ENCODE results near the gene SH3D19. TPM values are rescaled to one million over a fixed set of nuclear protein-coding genes. Genes with fewer than 3 reads are reported as not detected.
"Not testable (repeated sequence)": the region's sequence is repeated elsewhere in the genome, so short reads cannot be mapped to it uniquely, and the experiment has no call there.

Gene SH3D19
- total RNA-seq, 2 experiments from 2014 or later, result not detected

GRCh38 chr4:151167561-151167960 lies 157.8 kb downstream of the SH3D19 start:
- ChIA-PET POLR2A (no interaction called here), CTCF (no interaction called here)

- ChIA-PET CTCF (no interaction called here), POLR2A (no interaction called here)
Measured at GRCh38 chr4:151166636-151167035, 158.8 kb downstream of the SH3D19 start.

DNA sequence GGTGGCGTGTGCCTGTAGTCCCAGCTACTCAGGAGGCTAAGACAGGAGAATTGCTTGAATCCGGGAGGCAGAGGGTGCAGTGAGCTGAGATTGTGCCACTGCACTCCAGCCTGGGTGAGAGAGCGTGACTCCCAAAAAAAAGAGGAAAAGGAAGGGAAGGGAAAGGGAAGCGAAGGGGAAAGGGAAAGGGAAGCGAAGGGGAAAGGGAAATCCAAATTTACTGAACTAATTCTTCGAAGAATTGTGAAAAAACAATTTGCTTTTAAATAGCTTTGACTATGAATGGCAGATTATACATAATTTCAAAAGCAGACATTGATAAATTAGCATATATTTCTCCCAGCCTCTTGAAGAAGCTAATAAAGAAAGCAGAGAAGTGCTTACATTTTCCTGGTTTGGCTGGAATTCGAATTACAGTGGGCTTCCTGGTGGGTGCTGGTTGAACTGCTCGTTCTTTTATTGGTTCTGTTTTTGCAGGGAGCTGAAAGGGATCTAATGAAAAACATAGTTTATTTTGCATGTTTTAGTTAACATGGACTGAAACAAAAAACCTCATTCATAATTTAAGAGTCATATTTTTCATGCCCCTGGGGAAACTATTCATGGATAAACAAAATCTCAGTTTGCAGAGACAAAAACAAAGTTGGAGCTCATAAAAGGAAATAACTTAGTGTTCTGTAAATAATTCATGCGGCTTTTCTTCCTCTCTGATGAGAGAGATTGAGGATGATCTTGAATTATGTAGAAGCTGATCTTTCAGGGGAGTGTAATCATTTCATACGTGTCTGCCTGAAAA lies 160.0 kb downstream of the SH3D19 start:
- ChIA-PET CTCF (no interaction called here), POLR2A (interaction anchor here (0.7 kb wide), 1 partner anchor 354 kb away, joined by 3 read pairs; no protein-coding TSS in a partner anchor)

DNA sequence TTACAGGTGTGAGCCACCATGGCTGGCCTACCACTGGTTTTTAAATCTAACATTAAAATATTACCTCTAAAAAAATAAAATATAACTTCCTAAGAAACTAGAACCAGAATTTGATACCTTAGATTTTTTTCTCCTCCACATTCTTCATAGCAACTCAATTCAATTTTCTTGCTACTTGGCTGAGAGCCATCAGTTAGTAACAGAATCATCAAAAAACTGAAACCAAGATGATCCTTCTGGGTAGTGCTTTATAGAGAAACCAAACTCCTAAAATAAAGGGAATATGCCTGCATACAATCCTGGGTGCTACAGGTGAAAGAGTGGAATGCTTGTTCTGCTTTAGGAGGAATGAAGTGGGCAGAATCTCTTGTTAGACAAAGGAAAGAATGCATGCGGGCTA lies 161.6 kb downstream of the SH3D19 start:
- ChIA-PET CTCF (no interaction called here), POLR2A (no interaction called here)

- CTCF ChIA-PET, result no interaction called here
- POLR2A ChIA-PET, result no interaction called here
Measured at GRCh38 chr4:151158979-151159378, 166.4 kb downstream of the SH3D19 start.

GRCh38 chr4:151157543-151157942 lies 167.9 kb downstream of the SH3D19 start:
- CTCF ChIA-PET, result no interaction called here
- POLR2A ChIA-PET, result no interaction called here

GRCh38 chr4:151153585-151153984 lies 171.8 kb downstream of the SH3D19 start:
- ChIA-PET POLR2A (no interaction called here), CTCF (no interaction called here)

DNA sequence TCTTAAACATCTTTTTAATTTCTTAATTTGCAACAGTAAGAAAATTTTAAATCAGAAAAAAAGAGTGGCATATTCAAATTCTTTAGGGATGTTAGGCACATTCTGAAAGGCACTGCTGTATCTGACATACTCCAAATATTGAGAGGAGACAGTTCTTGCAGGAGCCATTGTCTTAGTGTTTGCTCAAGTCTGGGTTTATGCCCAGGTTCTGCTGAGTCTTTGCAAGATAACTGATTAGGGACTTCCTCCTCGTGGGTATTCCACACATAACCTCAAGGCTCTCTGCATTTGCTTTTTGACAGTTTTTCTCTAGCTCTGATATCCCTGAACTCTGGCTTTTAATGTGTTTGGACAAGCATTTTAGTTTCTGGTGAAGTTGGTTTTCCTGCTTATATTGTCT lies 173.4 kb downstream of the SH3D19 start:
- ChIA-PET POLR2A (no interaction called here), CTCF (interaction anchor here (0.7 kb wide), 1 partner anchor 12 kb away, joined by 3 read pairs; no protein-coding TSS in a partner anchor)

GRCh38 chr4:151150821-151151580 lies 174.4 kb downstream of the SH3D19 start:
- ChIA-PET POLR2A (no interaction called here), CTCF (no interaction called here)

DNA sequence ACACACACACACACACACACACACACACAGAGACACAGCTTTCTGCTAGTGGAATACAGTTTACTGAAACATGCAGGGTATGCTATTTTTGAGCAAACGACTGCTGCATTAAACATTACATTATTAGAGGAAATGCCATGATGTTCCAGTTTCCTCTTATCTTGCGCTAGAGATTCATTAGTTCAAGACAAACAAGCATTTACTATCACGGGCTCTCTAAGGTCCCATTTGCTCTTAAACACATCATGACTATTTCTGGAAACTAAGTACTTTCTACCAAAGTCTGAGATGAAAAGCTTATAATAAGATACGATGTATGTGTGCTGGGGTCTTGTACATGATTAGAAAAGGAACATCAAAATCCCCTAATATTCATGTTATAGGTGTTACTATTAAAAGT lies 177.1 kb downstream of the SH3D19 start:
- ChIA-PET CTCF (no interaction called here), POLR2A (no interaction called here)

GRCh38 chr4:151147000-151147399 lies 178.4 kb downstream of the SH3D19 start:
- ChIA-PET POLR2A (no interaction called here), CTCF (no interaction called here)

DNA sequence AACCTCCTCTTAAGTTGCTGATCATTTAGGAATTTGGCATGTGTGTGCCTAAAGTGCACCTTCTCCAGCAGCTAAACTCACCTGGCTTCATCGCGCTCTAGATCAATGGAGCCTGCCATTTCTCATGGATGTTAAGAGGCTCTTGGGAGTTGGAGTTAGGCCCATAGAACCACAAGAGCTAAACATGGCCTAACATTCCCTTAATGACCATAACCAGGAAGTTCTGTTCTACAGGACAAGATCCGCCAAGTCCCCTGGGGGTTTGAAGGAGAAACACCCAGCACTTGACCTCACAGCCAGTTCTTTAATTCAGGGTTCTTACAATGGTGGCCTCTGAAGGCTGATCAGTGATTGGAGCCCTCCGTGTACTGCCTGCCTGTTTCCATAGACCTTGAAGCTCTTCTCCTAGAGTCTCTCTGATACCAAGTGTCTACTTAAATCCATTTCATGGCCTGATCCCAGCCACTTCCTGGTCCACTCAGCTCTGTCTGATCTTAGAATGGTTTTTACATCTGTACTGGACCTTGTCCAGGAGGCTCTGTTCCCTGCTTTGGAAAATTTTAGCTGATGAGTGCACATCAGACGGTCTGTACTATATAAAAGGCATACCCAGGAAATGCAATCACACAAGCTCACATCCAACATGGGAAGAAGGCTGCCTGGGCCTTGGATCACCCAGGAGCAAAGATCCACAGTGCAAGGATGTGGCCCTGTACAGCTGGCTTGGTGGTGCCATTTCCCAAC lies 180.9 kb downstream of the SH3D19 start:
- ChIA-PET CTCF (no interaction called here), POLR2A (no interaction called here)

DNA sequence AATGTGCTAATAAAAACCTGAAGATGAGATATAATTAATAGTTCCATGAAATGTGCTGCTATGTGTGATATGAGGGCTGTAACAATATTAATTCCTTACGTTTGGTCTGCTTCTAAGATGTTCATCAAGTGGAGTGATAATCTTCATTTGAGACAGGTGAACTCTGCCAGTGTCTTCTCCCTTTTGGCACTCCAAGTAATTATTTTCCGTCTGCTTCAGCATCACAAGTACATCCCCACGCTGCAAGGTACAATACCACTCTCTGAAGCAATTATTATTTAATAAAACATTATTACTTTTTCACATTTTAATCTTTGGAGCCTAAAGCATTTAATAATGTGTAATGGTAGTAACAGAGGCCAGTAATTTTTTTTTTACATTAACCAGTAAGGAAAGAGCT lies 181.6 kb downstream of the SH3D19 start:
- ChIA-PET CTCF (no interaction called here), POLR2A (no interaction called here)

GRCh38 chr4:151143162-151143561 lies 182.2 kb downstream of the SH3D19 start:
- CTCF ChIA-PET, result no interaction called here
- POLR2A ChIA-PET, result interaction anchor here (0.6 kb wide), 1 partner anchor 205 kb away, joined by 4 read pairs; no protein-coding TSS in a partner anchor

DNA sequence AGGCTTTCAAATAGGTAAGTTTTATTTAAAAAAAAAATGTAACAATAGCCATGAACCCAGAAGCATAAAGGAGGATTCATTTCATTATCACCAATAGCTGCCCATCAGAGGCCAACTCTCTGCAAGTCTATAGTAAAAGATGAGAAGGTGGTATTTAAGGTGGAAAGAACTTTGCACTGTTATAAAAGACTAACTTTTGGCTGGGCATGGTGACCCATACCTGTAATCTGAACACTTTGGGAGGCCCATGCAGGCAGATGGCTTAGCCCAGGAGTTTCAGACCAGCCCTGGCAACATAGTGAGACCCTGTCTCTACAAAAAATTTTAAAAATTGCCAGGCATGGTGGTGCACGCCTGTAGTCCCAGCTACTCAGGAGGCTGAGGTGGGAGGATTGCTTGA lies 182.6 kb downstream of the SH3D19 start:
- ChIA-PET CTCF (no interaction called here), POLR2A (no interaction called here)

- ChIA-PET CTCF (interaction anchor here (0.6 kb wide), 1 partner anchor 12 kb away, joined by 3 read pairs; no protein-coding TSS in a partner anchor), POLR2A (no interaction called here)
Measured at GRCh38 chr4:151139814-151140213, 185.6 kb downstream of the SH3D19 start.

- POLR2A ChIA-PET, CTCF ChIA-PET: not testable (repeated sequence)
Measured at GRCh38 chr4:151136048-151136447, 189.4 kb downstream of the SH3D19 start.

DNA sequence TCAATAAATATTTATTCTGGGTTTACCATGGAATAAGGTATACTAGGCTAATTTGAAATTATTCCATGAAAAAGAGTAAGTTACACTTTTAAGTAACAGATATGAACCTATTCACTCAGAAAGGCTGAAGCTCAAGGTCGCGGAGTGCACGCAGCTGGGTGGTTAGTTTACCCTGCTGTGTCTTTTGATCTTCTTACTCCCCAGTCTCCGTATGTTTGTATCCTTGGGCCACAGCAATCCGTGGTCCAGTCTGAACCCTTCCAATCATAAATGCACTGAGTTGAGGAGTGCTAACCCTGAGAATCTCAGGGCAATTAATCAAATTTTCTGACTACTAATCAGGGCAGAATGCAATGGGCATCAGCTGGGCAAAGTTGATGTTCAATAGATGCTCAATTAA lies 192.1 kb downstream of the SH3D19 start:
- CTCF ChIA-PET, result no interaction called here
- POLR2A ChIA-PET, result no interaction called here

DNA sequence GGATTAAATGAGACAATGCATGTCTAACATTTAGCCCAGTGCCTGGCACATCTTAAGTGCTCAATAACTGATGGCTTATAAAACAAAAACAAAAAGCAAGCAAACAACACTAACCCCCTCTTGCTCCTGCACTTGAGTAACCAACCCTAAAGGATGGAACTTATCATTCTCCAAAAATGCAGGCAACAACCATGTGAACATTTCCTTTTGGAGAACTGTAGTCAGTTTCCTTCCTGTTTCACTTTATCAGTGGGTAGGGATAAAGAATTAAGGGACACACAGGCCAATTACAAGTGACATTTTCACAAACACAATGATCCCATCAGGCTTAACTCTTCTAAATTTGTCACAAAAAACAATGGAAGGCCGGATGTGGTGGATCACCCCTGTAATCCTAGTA lies 195.6 kb downstream of the SH3D19 start:
- ChIA-PET POLR2A (no interaction called here), CTCF (interaction anchor here (0.7 kb wide), 1 partner anchor 188 kb away, joined by 3 read pairs; no protein-coding TSS in a partner anchor)

- ChIA-PET POLR2A (no interaction called here), CTCF (interaction anchor here (1.2 to 1.4 kb wide), 2 partner anchors 18 to 245 kb away, joined by 4 to 5 read pairs; partner anchors contain the start of gene RPS3A)
Measured at GRCh38 chr4:151117371-151117962, 207.9 kb downstream of the SH3D19 start.

Measured in activated CD8-positive, alpha-beta memory T cell treated with anti-CD3 and anti-CD28 coated beads for 36 hours (primary cell).